Measurements from ENCODE around the gene SPTLC3. TPM values are rescaled to one million over a fixed set of nuclear protein-coding genes. Genes with fewer than 3 reads are reported as not detected.

SPTLC3 gene
- total RNA-seq, 1 experiment from 2014 or later, result 3.8 TPM

DNA sequence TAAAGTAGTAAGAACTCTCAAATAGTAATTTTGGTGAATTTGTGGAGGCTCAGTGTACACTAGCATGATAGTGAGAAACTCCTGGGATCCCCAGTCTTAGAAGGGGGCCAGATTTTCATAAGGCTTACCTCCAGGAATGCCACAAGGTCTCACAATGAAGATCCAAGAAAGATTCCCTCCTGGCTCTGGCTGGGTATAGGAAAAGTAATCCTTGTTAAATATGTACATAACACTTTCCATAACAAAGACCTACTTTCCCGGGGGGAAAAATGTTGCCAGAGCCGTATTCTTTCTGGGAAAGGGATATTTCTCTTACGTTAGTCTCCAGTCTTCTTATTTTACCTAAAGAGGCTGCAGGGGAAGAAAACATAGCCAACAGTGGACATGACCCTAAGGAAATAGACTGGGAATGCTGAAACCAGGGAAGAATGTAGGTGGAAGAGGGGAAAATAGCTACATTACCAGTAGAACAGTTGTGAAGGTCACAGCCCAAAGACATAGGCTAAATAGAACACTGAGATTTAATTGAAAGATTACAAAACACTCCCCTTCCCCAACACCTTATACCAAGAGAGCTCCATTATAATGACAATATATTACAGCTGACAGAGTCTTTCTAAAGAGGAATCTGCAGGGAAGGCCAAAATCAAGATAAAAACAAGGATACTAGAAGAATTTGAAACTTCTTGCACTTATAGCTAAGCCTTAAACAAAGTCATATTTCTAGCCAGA is 177.4 kb downstream of the SPTLC3 start:
- no peak for DNase-seq (ENCODE audit: low spot score)

DNA sequence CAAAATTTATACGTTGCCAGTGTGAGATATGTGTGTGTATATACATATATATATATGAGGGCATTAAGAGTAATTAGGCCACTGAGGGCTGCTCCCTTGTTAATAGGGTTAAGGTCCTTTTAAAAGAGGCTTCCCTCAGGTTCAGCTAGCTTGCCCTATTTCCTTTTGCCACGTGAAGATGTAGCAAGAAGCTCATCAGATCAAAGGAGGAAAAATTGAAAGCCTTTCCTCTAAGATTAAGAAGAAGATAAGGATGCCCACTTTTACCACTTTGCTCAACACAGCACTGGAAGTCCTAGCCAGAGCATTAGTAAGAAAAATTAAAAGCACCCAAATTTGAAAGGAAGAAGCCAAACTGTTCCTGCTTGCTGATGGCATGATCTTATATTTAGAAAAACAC is 179.1 kb downstream of the SPTLC3 start:
- no peak for DNase-seq (ENCODE audit: low spot score)

DNA sequence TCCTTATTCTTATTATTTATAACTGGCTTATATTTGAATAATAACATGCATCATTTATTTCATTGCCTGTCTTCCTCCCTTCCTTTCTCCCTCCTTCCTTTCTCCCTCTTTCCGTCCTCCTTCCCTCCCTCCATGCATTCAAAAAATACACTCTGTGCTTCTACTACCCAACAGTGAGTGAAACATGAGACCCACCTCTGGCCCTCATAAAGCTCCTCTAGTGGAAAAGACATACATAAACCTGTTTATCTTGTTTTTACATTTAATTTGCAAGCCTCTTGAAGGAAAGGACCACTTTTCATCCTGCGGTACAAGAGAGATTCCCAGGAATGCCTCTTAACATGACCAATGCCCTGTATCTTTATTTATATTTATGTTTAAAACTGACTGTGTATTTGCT is 190.5 kb downstream of the SPTLC3 start:
- no peak for DNase-seq (ENCODE audit: low spot score)

DNA sequence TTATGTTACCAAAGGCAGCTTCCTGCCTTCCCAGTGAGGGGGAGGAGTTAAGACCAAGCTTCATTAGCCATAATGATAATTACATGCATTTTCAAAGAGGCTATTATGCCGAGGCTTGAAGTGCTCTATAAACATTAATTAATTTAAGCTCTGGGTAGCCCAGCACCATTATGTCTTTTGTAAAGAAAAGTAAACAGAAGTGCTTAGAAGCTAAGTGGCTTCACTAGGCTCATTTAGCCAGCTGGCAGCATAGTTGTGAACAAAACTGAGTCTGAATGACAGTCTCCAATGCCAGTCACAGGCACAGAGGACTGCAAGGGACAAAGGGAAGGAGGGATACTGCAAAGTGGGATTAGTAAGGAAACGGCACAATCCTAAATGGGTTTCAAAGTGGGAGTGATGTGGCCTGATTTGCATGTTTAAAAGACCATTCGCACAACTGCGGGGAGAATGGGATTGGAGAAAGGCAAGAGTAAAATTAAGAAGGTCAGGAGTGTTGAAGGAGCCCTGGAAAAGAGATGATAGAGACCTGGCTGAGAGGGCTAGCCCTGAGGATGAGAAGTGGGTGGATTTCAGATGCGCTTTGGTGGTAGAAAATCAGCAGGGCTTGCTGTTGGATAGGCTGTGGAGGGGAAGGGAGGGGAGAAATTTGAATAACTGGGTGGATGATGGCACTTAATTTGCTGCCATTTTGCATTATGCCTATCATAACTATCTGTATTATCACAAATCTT is 192.2 kb downstream of the SPTLC3 start:
- no peak for DNase-seq (ENCODE audit: low spot score)

- DNase-seq (ENCODE audit: low spot score), result no peak
These were observed 193.8 kb downstream of the SPTLC3 start for GRCh38 chr20:13202565-13202964.

- no peak for DNase-seq (ENCODE audit: low spot score)
These were observed 196.7 kb downstream of the SPTLC3 start for GRCh38 chr20:13205425-13205824.

DNA sequence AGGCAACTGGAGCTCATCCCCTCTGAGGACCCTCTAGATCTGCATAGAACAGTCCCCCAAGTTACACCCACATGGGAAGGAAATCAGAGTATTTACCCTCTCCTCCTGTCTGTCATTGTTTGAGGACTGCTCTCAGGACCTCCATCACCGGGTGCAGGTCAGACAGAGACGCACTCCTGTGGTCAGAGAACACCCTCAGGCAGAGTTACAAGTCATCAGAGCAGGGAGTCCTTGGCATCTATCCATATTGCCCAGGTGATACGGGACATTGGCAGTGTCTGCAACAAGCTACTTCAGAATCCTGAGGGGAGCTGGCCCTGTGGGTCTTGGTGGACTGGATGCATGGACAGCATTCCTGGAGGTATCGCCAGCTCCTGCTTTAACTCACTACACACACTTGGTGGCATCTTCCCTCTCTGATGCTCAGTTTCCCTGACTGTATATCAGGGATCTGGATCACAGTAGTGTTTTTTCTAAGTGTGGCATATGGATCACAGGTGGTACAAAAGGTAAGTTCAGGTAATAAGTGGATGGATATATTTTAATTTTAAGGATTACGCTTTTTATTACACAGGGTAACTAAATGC is 197.2 kb downstream of the SPTLC3 start:
- no peak for DNase-seq (ENCODE audit: low spot score)

DNA sequence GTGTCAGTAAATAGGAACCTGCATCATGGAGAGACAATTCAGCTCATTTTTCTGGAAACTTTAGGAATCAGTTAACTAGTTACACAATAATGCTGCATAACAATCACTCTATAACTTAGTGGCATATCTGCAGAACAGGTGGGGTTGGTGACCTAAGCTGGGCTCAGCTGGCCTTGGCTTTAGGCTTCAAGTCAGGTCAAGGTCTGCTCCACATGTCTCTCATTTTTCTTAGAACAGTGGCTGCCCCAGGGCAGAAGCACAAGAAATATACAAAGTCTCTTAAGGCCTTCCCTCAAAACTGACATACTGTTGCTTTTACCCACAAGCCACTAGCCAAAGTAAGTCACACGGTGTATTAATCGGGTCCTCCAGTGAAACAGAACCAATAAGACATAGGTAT is 198.2 kb downstream of the SPTLC3 start:
- DNase-seq (ENCODE audit: low spot score), result no peak

DNA sequence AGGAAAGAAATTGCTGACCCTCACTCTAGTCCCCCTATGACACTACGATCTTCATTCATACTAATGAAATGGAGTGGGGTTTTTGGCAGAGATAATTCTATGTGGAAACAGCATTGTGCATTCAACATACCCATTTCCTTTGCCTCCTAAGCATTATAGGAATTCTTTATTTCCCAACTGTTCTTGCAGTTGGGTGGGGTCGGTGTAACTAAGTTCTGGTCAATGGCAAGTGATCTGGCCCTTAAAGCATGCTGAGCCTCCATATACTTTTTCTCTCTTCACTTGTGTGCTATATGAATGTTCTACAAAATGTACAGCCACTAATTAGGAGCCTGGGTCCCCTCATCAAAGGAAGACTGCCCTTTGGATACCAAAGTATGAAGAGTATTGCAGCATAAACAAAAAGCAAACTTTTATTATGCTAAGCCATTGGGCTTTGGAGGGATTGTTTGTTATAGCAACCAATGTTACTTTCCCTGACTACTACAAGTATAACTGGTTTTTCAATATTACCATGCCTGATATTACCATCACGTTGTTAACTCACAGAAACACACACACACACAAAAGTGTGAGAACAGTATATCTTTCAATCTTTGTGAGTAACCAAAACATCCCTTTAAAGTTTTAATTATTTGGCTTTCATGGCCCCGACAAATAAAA is 203.3 kb downstream of the SPTLC3 start:
- no peak for DNase-seq (ENCODE audit: low spot score)

DNA sequence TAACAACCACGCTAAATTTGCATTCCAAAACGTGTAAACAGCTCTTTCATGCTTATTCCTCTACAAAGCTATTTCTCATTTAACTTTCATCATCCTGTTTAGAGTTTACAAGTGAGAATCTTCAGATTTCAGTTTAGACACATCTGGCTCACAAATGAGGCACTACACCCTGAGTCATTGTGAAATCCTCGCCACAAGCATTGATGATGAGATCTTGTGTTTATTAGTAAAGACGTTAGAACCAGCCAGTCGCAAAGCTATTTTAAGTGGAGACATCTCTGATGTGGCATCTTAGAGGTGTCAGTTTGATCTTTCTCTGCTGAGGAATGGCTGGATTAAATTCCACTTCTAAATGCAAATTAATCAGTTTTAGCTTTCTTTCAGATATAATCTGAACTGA is 204.0 kb downstream of the SPTLC3 start:
- DNase-seq (ENCODE audit: low spot score), result no peak

DNA sequence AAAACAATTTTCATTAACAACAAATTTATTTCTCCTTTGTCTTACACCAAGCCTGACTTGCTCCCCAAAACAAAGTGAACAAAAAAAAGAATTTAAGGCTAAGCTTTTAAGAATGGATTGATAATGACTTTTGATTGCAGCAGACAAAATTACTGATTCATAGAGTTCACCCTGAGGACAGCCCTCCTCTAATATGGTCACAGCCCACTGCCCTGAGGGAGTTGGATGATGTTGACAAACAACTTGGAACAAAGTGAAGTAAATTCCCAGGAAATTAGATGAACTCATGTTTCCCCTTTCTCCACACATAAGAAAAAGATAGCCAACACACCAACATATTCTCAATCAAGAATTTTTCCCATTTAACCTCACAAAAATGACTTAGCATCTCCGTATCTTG is 204.6 kb downstream of the SPTLC3 start:
- no peak for DNase-seq (ENCODE audit: low spot score)

GRCh38 chr20:13216533-13216932 is 207.8 kb downstream of the SPTLC3 start:
- no peak for DNase-seq (ENCODE audit: low spot score)

Other genes with a start within 250 kb of the SPTLC3 start
- not detected in 2 replicates for gene ISM1, start 212.3 kb downstream of the SPTLC3 start, total RNA-seq (2014; rRNA removed; shearing (Covaris generic))